Activated naive CD8-positive, alpha-beta T cell treated with anti-CD3 and anti-CD28 coated beads, Interleukin-2, amount 50 U/mL, for 16 hours (primary cell): ENCODE results near the gene ANXA8.
"Not testable (repeated sequence)": the region's sequence is repeated elsewhere in the genome, so short reads cannot be mapped to it uniquely, and the experiment has no call there.

Experiments used
- DNase-seq: peaks from one replicate; pipeline ENCODE4 v3.0.0-alpha.2; 2020; ENCODE audit warnings: low read depth, low spot score

Gene ANXA8, protein sequence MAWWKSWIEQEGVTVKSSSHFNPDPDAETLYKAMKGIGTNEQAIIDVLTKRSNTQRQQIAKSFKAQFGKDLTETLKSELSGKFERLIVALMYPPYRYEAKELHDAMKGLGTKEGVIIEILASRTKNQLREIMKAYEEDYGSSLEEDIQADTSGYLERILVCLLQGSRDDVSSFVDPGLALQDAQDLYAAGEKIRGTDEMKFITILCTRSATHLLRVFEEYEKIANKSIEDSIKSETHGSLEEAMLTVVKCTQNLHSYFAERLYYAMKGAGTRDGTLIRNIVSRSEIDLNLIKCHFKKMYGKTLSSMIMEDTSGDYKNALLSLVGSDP

DNA sequence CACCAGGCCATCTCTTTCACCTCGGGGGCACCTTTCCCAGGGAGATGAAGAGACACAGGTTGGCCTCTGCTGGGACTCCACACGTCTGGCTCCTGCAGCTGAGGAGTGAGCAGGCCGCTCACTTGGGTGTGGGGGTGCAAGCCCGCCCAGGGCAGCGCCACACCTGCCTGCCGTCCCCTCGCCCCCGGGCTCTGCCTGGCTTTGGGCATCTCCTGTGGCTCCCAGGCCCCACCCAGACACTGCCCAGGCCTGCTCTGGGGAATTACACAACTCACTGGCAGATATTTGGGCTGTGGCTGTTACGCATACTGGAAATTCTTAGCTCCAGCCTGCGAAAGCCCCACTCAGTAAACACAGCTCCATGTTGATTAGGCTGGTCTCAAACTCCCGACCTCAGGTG, at the start of gene ANXA8:
TSS of gene ANXA8 (minus strand) at position 193 of the 400 bp plus-strand sequence. CDS start at position 11, 182 bp downstream.
- DNase-seq, result not testable (repeated sequence)

DNA sequence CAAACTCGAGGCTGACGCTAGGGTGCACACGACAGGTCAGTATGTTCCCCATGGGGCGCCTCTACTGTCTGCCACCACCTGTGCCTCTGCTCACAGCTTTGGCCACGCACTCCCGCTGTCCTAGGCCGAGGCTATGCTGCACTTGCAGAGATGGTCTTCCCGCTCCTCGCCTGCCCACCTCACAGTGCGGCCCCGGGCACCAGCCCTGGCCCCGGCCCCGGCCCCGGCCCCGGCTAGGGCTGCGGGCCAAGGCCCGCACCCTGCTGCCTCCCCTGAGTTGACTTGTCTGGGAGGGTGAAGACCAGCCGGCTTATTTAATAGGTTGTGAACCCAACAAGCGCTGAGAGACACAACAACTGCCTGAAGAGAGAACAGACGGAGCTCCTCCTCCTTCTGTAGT, 39.6 kb upstream of the ANXA8 start, which contains the start of gene AGAP9:
TSS of gene AGAP9 (minus strand) at position 164 of the 400 bp plus-strand sequence. CDS start at position 52, 112 bp downstream.
- not testable (repeated sequence) for DNase-seq

DNA sequence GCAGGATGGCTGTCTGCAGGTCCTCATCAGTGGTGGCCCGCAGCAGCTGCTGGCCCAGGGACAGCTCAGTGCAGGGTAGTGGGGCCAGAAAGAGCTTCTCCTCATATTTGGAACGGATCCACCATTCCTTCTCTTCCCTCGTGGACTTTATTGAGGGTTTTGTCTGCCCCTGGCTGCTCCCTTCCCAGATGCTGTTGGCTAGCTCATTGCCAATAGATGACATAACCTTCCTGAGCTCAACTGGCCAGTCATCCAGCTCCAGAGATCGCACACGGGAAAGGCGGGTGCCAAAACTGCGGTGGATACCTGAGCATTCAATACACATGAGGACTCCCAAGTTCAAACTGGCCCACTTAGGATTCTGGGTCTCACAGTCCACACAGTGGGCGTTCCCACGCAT, 18.4 kb upstream of the ANXA8 start:
- DNase-seq, result not testable (repeated sequence)

DNA sequence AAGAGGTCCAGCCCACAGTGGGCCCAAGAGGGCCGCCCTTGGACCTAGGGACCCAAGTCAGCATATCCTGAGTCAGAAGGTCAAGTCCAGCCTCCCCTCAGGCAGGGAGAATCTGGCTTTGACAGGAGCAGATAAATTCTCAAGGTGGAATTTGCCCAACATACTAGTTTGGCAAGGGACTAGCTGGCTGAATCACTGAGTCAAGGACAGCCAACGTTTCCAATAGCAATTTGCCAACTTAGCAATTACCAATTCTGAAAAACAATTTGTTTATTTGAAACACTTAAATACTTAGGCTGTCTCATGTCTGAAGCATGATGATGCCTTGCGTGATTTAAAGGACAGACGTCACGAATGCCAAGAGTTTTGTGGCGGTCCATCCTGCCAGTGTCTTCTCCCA, 10.3 kb upstream of the ANXA8 start:
- not testable (repeated sequence) for DNase-seq

DNA sequence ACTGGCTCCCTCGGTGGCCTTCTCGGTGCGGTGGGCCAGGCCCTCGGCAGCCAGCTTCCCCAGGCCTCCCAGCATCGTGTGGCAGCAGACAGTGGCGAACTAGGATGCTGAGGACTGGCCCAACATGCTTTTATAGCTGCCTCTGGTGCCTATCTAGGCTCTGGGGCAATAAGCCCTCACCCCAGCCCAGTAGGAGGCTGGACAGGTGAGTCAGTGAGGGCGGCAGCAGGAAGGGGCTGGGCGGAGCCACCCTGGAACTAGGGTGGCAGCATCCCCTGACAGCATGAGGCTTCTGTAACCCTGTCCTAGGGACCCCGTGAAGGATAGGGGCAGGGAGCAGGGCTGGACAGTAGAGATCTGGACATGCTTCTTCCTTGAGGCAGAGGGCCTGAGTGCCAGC, 7.7 kb upstream of the ANXA8 start, which contains the start of gene FAM25G:
TSS of gene FAM25G (minus strand) at position 101 of the 400 bp plus-strand sequence. CDS start at position 75, 26 bp downstream.
- DNase-seq, result not testable (repeated sequence)

DNA sequence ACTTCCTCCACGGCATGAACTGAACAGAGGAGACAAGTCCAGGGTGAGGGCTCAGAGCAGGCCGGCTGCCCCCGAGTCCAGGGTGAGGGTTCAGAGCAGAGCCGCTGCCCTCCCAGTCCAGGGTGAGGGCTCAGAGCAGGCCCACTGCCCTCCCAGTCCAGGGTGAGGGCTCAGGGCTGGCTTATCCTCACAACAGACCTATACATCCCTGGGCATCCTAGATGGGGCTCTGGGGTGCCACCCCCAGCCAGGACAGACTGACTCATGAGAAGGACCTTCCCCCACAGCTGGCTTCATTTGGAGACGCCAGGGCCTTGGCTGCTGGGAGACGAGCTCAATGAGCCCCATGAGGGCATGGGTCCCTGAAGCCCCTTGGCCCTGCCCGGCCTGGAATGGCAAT, 5.7 kb upstream of the ANXA8 start:
- not testable (repeated sequence) for DNase-seq

DNA sequence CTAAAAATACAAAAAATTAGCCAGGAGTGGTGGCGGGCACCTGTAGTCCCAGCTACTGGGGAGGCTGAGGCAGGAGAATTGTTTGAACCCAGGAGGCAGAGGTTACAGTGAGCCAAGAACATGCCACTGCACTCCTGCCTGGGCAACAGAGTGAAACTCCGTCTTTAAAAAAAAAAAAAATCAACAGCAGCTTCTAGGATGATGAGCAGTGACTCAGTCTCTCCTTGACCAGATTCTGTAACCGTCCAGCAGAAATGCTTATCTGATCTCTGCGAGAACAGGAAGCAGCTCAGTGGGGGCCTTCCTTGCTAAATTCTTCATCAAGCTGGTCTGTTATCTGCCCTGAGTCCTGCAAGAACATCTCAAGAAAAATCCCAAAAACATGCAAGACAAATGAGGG, 2.0 kb upstream of the ANXA8 start:
- DNase-seq, result not testable (repeated sequence)

DNA sequence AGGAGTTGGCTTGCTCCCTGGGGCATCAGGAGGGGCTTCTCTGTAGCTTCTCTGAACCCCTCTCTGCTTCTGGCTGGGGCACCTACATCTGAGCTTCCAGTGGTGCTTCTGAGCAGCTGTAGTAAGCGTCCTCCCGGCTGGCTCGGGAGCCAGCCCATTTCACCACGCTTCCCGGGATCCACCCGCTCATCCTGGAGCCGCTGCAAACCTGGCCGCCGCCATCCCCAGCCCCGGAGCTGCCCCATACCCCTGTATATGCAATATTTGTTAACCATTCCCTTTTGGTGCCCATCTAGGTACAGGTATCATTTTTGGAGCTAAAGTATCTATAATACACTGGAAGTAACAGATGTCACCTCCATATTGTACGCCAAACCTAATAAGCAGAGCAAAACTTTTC, 871 bp upstream of the ANXA8 start:
- not testable (repeated sequence) for DNase-seq

DNA sequence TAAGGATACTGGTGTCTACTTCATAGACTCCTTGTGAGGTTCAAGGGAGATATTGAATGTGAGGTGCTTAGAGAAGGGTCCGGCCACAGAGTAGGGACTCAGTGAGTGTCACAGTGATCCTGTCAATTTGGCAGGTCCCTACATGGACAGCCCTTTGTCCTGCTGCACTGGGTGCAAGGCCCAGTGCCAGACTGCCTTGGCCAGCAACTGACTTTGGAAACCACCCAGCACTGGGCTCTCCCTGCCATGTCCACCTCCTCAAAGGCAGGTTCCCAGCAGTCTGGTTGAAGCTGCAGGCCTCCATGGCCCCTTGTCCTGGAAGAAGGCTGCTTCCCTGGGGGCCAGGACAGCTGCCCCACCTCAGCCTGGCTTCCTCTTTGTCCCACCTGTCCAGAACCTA, 1.5 kb downstream of the ANXA8 start:
- DNase-seq, result not testable (repeated sequence)

DNA sequence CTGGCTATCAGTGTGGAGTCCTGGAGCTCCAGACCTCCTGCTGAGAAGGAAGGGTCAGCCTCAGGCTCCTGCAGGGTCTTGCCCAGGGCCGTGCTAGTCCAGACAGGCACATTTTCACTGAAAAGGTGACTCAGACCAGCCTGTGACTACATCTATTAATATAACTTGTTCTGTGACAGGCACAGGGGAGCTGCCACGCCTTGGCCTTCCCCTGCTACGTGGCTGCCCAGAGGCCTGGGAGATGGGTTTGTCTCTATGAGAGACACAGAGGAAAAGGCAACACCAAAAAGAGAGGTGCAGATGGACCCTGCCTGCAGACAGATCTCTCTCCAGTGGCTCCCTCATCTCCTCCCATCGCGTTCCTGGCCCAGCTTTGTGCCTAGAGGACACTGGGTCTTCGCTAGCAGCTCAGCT, 2.1 kb downstream of the ANXA8 start:
- not testable (repeated sequence) for DNase-seq

DNA sequence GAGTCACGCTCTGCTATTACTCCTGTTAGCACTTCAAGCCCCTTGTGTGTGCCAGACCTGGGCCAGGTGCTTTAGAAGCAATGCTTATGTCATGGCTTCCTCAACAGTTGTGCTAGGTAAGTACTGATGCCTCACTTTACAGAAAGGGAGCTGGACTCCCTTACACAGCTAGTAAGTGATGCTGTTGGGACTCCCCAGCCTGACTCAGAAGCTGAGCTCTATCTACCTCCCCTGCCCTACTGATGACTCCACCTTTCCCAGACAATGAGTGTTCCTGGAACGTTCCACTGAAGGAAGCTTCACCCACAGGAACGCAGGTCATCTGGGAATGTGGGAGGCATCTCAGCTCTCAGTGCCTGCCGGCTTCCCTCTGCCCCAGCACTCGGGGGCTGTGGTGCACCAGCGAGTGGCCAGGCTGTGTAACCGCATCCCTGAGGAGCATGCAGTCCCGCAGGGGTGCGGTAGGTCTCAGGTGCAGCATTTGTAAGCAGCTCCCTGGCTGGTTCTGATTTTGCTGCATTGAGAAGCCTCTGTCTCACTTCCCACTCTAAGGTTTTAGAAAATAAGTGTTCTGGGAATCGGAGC, 2.6 kb downstream of the ANXA8 start:
- DNase-seq, result not testable (repeated sequence)

DNA sequence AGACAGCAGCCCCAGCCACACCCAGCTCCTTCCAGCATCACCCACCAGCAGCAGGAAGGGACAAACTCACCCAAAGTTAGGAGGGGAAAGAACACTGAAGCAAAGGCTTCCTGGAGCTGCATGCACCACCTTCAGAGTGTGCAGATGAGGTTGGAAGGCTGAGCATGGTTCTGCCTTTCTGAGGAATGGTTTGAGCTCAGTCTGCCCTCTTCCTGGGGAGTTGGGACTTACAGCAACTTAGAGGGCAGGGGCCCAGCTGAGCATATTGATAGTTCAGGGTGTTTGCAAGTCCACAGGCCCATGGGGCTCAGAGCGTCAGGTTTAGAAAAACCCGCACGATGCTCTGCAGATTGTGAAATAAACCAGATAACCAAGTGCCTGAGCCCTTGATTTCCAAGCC, 3.8 kb downstream of the ANXA8 start:
- DNase-seq, result not testable (repeated sequence)

DNA sequence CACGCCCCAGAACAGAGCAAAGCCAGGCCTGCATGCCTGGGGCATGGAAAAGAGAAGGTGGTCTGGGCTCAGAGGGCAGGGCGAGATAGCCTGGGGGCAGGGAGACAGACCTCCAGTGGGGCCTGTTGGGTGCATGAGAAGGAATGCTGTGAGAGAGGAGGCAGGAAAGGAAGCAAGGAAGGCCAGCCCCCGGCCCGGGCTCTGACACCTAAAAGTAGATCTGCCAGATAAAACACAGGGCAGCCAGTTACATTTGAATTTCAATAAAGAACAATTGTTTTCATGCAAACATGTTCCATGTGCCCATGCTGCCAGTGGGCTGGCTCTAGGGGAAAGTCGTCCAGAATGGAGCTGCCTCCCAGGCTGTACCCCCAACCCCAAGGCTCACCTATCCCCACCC, 5.8 kb downstream of the ANXA8 start:
- not testable (repeated sequence) for DNase-seq

DNA sequence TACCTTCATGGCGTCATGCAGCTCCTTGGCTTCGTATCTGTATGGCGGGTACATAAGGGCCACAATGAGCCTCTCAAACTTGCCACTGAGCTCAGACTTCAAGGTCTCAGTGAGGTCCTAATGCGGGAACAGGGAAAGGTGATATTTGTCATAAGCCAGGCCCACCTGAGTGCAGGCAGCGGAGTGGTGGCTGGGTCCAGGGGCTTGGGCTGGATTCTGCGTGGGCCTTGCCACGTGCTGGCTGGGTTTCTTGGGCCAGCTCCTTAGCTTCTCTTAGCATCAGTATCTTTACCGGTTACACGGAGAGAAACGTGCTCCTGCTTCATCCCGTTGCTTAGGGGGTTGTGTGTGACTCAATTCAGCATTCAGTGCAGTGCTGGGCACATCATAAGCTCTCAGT, 6.8 kb downstream of the ANXA8 start:
- not testable (repeated sequence) for DNase-seq

DNA sequence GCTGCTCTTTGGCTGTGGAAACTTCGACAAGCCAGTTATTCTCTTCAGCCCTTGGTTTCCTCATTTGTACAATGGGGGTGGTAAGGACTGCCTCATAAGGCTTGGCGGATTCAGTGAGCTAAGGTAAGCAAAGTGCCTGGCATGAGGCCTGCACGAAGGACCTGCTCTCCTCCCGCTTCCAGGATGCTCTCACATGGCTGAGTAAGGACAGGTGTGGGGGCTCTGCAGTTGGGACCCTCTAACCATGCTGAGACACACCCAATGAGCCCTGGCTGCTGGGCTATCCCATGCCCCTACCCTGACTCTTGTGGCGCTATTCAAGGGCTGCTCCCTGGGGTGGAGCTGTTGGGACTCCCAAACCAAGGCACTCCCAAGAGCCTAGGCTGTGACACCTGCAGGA, 8.8 kb downstream of the ANXA8 start:
- not testable (repeated sequence) for DNase-seq

DNA sequence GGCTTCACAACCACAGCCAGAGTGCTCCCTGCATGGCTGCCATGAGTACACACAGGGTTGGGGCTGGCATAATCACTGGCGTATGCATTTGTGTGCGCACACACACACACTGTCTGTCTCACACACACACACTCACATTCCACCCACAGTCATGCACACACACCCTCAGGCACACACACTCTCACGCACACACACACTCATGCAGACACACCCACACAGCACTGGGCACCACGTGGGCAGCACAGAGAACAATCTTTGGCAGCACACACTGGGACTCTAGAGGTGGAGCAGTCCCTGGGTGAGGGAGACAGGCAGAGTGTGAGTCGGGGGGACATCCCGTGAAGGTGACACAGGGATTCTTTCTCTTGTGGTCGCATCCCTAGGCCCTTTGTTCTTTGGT, 10.4 kb downstream of the ANXA8 start:
- DNase-seq, result not testable (repeated sequence)

DNA sequence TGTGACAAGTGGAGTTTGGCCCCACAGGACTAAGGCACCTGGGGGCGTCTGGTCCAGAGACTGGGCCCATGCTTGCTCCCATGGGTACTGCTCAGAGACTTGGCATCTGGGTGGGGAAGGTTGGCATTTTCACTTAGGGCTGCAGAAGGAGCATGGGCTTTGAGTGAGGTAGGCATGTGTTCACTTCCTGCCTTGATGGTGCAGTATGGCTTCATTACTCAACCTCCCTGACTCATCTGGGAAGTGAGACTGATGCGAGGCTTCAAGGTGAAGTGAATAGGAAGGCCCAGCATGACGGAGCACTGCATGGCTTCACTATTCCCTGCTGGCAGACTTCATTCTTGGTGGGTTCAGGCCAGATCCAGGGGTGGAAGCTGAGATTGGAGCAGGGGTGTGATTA, 11.3 kb downstream of the ANXA8 start:
- DNase-seq, result not testable (repeated sequence)

DNA sequence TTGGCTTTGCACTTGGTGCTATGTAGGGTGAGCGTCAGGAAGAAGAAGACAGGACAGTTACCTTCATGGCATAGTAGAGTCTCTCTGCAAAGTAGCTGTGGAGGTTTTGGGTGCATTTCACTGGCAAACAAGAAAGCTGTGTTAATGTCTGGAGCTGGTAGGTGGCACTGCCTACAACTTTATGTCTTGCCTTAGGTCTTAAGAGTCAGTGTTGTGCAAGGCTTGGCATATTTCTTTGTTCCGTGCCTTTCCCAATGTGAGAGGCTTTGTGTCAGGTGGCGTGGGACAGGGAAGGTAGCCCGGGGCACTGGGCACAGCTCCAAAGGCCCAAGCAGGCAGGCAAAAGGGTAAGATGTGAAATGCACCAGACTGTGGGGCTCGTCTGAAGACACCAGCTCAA, 11.8 kb downstream of the ANXA8 start:
- not testable (repeated sequence) for DNase-seq

DNA sequence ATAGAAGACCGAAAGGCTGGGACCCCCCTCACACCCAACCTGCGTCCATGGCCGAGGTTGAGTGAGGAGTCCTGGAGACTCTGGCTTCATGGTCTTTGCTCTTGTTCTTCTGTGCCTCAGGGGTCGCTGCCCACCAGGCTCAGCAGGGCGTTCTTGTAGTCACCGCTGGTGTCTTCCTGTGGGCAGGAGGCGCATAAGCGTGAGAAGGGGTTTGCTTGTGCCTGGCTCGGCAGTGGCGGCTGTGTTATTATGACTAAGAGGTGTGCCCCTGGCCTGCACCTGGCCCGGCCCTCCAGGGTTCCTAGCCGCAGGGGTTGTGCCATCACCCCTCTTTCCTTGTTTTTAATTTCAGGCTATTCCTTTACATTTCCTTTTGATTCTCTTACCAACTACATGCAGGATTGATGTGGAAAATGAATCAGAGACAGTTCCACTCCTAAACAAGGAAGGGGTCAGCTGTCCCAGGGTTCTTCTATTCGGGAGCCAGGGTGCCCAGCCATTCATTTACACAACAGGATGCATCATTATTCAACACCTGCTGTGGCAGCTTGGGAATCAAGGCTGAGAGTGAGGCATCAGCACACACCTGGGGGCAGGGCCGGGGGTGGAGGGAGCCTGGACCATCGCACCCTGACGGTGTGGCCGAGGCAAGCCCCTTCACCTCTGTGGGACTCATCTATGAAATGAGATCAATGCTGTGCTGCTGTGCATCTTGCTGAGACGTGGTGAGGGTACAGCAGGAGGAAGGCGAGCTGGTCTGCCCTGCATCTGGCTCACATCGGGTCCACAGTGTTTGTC, 15.0 kb downstream of the ANXA8 start:
- DNase-seq, result not testable (repeated sequence)

DNA sequence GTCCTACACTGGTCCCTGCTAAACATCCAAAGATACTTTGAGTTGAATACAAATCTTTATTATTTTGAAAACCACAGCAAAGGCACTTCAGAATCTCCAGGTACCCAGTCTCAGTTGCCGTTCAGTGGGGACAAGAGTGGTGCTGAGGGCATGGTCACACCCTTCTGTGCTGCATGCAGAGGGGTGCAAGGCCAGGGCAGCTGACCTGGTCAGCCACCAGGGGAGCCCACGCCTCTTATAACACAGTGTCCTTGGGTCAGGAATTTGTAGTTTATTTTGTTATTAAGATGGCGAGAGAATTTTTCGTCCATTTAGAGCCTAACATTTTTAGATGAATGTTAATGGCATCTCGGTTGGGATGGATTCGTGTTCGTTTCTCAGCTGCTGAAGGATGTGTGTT, 16.0 kb downstream of the ANXA8 start:
- DNase-seq, result not testable (repeated sequence)

DNA sequence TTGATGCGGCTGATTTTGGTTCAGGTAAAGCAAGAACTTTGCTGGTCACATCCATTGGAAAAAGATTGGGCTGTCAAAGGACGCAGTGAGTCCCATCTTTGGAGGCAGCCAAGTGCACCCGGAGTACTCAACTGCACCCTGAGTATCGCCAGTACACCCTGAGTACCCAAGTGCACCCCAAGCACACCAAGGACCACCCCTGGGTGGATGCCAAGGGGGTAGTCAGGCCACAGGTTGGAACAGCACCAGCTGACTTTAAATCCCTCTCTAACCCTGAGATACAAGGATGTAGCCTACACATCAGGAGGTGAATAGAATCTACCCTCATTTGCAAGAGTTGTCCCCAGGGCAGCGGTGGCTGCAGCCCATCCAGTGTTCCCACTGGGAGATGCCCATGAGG, 16.5 kb downstream of the ANXA8 start:
- not testable (repeated sequence) for DNase-seq
